ENCODE data around the gene ATP2C2.

- TF ChIP-seq POLR2A (IDR thresholded peaks at IDR 0.05; ENCODE audit: low read length) (no peak), GATA1 (IDR thresholded peaks at IDR 0.05; ENCODE audit: low read depth, low read length) (no peak)
These were observed 81.1 kb downstream of the ATP2C2 start for GRCh38 chr16:84449156-84450140.
